ENCODE data around the gene IKZF3.

The IKZF3 gene

DNA sequence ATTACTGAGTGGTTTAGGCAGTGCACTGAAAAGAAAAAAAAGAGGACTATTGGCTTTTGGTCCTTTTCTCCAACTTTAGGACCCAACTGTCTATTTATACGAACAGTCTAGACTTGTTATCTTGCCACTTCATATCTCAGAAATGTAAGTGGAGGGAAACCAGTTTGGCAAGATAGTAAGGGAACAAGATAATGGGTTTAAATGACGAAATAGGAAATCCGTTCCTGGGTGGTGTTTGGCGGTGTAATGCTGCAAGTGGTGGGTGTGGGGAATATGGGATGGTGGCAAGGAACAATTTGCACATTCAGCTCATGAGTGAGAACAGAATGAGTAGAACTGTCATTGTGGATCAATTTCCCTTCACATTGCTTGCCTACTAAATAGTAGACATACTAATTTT lies 81.6 kb downstream of the IKZF3 start:
- no peak overlapping the region for H3K27ac ChIP-seq (ENCODE audit: low read length)
- peaks cover 7% of the 10 kb centered on the region for H3K27me3 ChIP-seq (ENCODE audit: insufficient read depth, low read length, poor library complexity)
- no peak overlapping the region for H3K9ac ChIP-seq (ENCODE audit: low read depth, low read length)
- no peaks in the 10 kb centered on the region for H3K79me2 ChIP-seq (ENCODE audit: insufficient read depth, low read length)
- H2AFZ ChIP-seq (ENCODE audit: low read depth, low read length) = no peak overlapping the region
- H4K20me1 ChIP-seq (ENCODE audit: insufficient read depth, low read length) = no peaks in the 10 kb centered on the region
- ATAC-seq (ENCODE audit: insufficient read depth, low read depth) (no peak), DNase-seq (no peak)
- no peak overlapping the region for H3K4me3 ChIP-seq (ENCODE audit: low read depth in 1 of 2, low read length in 2 of 2)
- H3K4me1 ChIP-seq (ENCODE audit: insufficient read depth, low read length) = peaks cover 12% of the 10 kb centered on the region
- H3K36me3 ChIP-seq (ENCODE audit: insufficient read depth, low read length) = no peaks in the 10 kb centered on the region
- no peak for TF ChIP-seq EZH2 (IDR thresholded peaks at IDR 0.05; ENCODE audit: borderline replicate concordance, low read depth, low read length, severe bottlenecking)
- TF ChIP-seq, protein P1, sequence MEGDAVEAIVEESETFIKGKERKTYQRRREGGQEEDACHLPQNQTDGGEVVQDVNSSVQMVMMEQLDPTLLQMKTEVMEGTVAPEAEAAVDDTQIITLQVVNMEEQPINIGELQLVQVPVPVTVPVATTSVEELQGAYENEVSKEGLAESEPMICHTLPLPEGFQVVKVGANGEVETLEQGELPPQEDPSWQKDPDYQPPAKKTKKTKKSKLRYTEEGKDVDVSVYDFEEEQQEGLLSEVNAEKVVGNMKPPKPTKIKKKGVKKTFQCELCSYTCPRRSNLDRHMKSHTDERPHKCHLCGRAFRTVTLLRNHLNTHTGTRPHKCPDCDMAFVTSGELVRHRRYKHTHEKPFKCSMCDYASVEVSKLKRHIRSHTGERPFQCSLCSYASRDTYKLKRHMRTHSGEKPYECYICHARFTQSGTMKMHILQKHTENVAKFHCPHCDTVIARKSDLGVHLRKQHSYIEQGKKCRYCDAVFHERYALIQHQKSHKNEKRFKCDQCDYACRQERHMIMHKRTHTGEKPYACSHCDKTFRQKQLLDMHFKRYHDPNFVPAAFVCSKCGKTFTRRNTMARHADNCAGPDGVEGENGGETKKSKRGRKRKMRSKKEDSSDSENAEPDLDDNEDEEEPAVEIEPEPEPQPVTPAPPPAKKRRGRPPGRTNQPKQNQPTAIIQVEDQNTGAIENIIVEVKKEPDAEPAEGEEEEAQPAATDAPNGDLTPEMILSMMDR (IDR thresholded peaks at IDR 0.05; ENCODE audit: borderline replicate concordance, extremely low read depth, low read length, poor library complexity, severe bottlenecking) = no peak
- H3K4me2 ChIP-seq (ENCODE audit: insufficient read depth, low read length) = no peak overlapping the region
- no peaks in the 10 kb centered on the region for H3K9me3 ChIP-seq (ENCODE audit: insufficient read depth, low read length, severe bottlenecking)

GRCh38 chr17:39781861-39782213 lies 82.3 kb downstream of the IKZF3 start:
- no peak for ATAC-seq (ENCODE audit: insufficient read depth, low read depth)

GRCh38 chr17:39781031-39781860 lies 82.9 kb downstream of the IKZF3 start:
- Histone ChIP-seq H3K4me3 (ENCODE audit: low read depth in 1 of 2, low read length in 2 of 2) (no peak overlapping the region), H3K4me1 (ENCODE audit: insufficient read depth, low read length) (peaks cover 12% of the 10 kb centered on the region), H2AFZ (ENCODE audit: low read depth, low read length) (no peak overlapping the region), H3K27me3 (ENCODE audit: insufficient read depth, low read length, poor library complexity) (peaks cover 7% of the 10 kb centered on the region), H4K20me1 (ENCODE audit: insufficient read depth, low read length) (no peaks in the 10 kb centered on the region), H3K27ac (ENCODE audit: low read length) (no peak overlapping the region), H3K79me2 (ENCODE audit: insufficient read depth, low read length) (no peaks in the 10 kb centered on the region), H3K9me3 (ENCODE audit: insufficient read depth, low read length, severe bottlenecking) (no peaks in the 10 kb centered on the region), H3K9ac (ENCODE audit: low read depth, low read length) (no peak overlapping the region), H3K4me2 (ENCODE audit: insufficient read depth, low read length) (no peak overlapping the region), H3K36me3 (ENCODE audit: insufficient read depth, low read length) (no peaks in the 10 kb centered on the region)
- TF ChIP-seq, protein P1 (IDR thresholded peaks at IDR 0.05; ENCODE audit: borderline replicate concordance, extremely low read depth, low read length, poor library complexity, severe bottlenecking) = no peak
- peak; percentile 66 for ATAC-seq (ENCODE audit: insufficient read depth, low read depth)
- DNase-seq = peak; percentile 27

More at GRCh38 chr17:39781861-39782213, 82.3 kb downstream of the IKZF3 start:
- Histone ChIP-seq H3K79me2 (ENCODE audit: insufficient read depth, low read length) (no peaks in the 10 kb centered on the region), H2AFZ (ENCODE audit: low read depth, low read length) (no peak overlapping the region), H3K4me1 (ENCODE audit: insufficient read depth, low read length) (peaks cover 12% of the 10 kb centered on the region), H3K9me3 (ENCODE audit: insufficient read depth, low read length, severe bottlenecking) (no peaks in the 10 kb centered on the region), H3K4me3 (ENCODE audit: low read depth in 1 of 2, low read length in 2 of 2) (no peak overlapping the region), H3K27me3 (ENCODE audit: insufficient read depth, low read length, poor library complexity) (peaks cover 7% of the 10 kb centered on the region), H3K36me3 (ENCODE audit: insufficient read depth, low read length) (no peaks in the 10 kb centered on the region), H3K4me2 (ENCODE audit: insufficient read depth, low read length) (no peak overlapping the region), H3K9ac (ENCODE audit: low read depth, low read length) (no peak overlapping the region), H4K20me1 (ENCODE audit: insufficient read depth, low read length) (no peaks in the 10 kb centered on the region), H3K27ac (ENCODE audit: low read length) (no peak overlapping the region)
- DNase-seq = no peak
- no peak for TF ChIP-seq EZH2 (IDR thresholded peaks at IDR 0.05; ENCODE audit: borderline replicate concordance, low read depth, low read length, severe bottlenecking)
- TF ChIP-seq, protein P1 (IDR thresholded peaks at IDR 0.05; ENCODE audit: borderline replicate concordance, extremely low read depth, low read length, poor library complexity, severe bottlenecking) = no peak
